GM13977 (cell line): ENCODE results near the gene TEKTIP1.
A peak's percentile ranks its signal among the peaks of the same experiment; 100 is the strongest.
"Not testable (repeated sequence)": the region's sequence is repeated elsewhere in the genome, so short reads cannot be mapped to it uniquely, and the experiment has no call there.

Source experiments
- DNase-seq: peaks from one replicate; pipeline ENCODE4 v3.0.0; 2012; ENCODE audit warnings: low spot score
- in situ Hi-C: fragments of 300-500 bp; cut with MboI; formaldehyde crosslinking; loops from one replicate; pipeline ENCODE4 v1.12.0; 2022; ENCODE audit warnings: low sequenced_read_pairs, low pct_unique_long_range_greater_than_20kb, mixed read lengths, inconsistent platforms; ENCODE audit not compliant: unreplicated experiment
- TF ChIP-seq, protein P1 (sequence below): IDR thresholded peaks from 2 replicates; pipeline ENCODE4 v1.5.1; 2012; ENCODE audit warnings: mild to moderate bottlenecking, control low read depth; ENCODE audit not compliant: insufficient read depth; ENCODE audit errors: extremely low read depth, missing control alignments

TEKTIP1 gene

DNA sequence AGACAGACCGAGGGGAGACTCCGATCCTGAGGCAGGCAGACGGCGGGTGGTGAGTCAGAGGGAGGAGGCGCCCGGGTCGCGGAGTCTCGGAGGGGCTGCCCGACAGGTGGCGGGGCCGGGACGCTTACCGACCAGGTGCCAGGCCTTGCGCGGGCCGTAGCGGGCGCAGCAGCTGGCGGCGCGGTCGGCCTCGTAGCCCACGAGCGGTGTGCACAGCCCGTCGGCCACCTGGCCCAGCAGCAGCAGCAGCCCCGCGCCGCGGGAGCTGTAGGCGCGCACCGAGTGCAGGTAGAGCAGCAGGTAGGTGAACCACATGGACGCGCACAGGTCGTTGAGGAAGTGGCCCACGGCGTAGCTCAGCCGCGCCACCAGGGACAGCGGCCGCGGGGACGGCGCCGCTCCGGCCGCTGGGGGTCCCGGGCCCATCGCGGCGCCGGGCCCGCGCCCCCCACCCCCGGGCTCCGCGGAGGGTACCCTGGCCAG is 18.0 kb downstream of the TEKTIP1 start:
- TF ChIP-seq, protein P1, sequence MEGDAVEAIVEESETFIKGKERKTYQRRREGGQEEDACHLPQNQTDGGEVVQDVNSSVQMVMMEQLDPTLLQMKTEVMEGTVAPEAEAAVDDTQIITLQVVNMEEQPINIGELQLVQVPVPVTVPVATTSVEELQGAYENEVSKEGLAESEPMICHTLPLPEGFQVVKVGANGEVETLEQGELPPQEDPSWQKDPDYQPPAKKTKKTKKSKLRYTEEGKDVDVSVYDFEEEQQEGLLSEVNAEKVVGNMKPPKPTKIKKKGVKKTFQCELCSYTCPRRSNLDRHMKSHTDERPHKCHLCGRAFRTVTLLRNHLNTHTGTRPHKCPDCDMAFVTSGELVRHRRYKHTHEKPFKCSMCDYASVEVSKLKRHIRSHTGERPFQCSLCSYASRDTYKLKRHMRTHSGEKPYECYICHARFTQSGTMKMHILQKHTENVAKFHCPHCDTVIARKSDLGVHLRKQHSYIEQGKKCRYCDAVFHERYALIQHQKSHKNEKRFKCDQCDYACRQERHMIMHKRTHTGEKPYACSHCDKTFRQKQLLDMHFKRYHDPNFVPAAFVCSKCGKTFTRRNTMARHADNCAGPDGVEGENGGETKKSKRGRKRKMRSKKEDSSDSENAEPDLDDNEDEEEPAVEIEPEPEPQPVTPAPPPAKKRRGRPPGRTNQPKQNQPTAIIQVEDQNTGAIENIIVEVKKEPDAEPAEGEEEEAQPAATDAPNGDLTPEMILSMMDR = no peak
- in situ Hi-C loops = no loop called here
- DNase-seq = no peak

DNA sequence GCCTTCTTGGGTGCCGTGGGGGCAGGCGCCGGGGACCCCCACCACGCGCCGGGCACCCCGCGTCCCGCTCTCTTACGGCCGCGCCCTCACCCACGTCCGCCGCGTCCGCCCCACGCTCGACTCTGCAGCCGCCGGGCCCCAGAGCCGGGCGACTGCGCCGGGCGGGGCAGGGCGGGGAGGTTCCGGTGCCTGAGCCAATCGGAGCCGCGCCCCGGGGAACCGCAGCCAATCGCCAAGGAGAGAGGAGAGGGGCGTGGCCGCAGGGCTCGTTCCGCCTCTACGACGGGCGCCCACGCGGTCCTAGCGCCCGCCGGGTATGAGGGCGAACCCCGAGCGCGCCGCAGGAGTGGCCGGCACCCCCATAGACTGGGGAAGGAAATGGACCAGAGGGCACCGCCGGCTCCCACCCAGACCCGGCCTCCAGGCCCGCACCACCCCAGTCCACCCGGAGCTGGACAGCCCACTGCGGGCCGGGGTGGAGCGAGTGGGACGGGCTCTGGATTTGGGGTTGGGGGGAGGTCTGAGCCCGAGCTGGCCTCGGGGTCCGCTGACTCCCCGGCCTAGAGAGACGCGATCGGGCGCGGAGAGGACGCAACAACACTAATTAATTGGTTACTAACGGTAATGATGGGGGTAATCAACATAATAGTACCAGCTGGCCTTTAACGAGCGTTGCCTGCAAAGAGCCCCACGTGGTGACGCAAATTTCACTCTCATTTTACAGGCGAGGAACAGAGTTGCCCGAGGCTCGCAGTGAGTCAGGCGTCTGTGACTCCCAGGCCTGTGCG is 18.7 kb downstream of the TEKTIP1 start, which contains the start of gene MFSD12:
Gene MFSD12, minus strand, starts transcription at position 126 of the 788 bp plus-strand sequence. CDS start 183 bp downstream, outside the sequence.
- in situ Hi-C loops = no loop called here
- TF ChIP-seq, protein P1 = no peak
- DNase-seq = peak; percentile 100

DNA sequence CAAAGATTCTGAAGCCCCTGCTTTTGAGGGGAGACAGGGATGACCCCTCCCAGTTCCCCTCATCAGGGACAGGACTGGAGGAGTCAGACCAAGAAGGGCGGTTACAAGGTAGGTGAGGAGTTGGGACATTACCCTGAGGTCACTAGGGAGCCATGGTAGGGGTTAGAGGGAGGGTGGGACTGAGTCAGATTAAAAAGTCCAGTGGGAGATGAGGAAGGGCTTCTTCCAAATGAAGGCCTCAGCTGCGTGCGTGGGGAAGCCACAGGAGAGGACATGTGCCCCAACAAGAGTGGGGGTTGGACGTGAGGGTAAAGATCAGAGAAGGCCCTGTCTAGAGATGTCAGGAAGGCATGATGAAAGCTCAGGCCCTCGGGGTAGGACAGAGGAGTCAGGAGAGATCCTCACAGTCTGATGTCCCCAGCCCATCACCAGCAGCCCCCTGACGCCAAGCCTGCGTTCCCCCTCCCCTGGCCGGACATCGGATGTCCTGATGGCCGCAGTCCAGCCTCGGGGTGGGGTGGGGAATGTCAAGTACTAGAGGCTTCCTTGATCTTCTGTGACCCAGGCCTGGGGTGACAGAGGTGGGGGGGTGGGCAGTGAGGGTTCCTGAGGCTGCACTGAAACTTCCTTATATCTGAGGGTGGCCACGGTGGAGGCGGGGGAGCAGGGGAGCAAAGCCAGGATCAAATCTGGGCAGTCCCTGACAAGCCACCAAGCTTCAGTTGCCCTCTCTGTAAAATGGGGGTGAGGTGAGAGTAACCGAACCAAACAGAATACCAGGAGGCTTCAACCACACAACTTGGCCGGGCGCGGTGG is 24.9 kb downstream of the TEKTIP1 start:
- DNase-seq = no peak
- in situ Hi-C loops = no loop called here
- TF ChIP-seq, protein P1 = no peak

DNA sequence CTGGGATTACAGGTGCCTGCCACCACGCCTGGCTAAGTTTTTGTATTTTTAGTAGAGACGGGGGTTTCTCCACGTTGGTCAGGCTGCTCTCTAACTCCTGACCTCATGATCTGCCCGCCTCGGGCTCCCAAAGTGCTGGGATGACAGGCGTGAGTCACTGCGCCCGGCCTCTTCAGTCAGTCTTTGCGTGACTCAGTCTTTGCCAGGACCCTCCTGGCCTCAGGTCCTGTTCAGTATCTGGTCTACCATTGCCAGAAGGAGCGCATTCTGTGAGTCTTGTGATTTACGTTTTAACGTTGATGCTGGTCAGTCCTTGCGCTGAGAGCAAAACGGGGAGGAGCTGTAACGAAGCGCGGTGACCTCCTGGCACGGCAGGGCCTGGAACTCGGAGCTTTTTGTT is 26.2 kb downstream of the TEKTIP1 start:
- in situ Hi-C loops = no loop called here
- TF ChIP-seq, protein P1 = no peak
- no peak for DNase-seq

DNA sequence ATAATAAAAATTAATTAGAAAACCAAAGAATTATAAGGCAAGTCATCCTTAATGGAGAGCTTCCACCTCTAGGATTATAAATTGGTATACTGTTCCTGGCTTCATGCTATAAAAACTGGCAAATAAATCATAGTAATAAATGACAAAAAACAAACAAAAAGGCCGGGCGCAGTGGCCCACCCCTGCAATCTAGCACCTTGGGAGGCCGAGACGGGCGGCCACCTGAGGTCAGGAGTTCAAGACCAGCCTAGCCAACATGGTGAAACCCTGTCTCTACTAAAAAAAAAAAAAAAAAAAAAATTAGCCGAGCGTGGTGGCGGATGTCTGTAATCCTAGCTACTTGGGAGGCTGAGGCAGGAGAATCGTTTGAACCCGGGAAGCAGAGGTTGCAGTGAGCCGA is 31.1 kb downstream of the TEKTIP1 start:
- DNase-seq, in situ Hi-C loops: not testable (repeated sequence)

DNA sequence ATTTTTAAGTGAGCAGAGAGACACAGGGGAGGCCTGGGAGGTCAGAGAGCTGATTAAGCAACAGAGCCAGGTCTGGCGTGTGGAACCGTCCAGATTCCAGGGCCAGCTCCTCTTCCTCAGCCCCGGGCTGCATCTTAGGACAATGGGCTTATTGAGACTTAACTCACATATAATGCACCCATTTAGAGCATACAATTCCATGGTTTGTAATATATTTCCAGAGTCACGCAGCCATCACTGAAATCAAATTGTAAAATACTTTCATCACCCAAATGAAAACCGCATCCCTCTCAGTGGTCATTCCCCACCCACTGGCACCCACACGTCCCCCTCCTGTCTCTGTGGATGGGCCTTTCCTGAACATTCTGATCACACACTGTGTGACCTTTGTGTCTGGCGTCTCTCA is 31.6 kb downstream of the TEKTIP1 start:
- TF ChIP-seq, protein P1 = no peak
- in situ Hi-C loops = no loop called here
- no peak for DNase-seq

DNA sequence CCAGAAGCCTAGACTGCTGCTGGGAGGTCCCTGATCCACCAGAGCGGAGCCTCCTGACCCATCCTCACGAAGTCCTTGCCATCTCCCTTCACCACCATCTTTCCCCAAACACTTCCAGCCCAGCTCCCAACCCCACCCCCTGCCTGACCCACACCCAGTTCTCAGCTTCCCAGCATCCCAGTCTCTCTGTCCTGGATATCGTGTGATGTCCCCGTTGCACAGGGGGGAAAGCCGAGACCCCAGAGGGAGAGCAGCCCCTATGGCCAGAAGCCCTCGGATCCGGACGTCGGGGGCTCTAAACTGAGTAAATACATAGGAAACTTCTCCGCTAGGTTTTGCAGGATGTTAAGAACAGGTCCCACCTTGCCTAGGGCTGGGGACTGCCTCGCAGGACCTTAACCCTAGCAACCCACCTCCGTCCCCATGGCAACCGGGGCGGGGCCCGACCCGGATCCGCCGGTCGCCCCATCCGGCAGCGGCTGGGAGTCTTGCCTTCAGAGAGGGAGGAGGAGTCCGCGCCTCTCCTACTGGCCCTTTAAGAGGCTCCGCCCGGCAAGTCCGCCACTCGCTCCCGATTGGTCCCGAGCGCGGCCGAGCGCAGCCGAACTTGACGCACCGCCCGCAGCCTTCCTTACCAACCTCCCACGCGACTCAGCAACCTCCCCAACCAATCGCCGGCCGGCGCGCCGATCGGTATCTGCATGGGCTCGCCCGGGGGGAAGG is 33.3 kb downstream of the TEKTIP1 start:
- in situ Hi-C loops = no loop called here
- DNase-seq = peak; percentile 99
- TF ChIP-seq, protein P1 = no peak
